ENCODE data around the gene SH3BGRL2. TPM values are rescaled to one million over a fixed set of nuclear protein-coding genes. Genes with fewer than 3 reads are reported as not detected.

The SH3BGRL2 gene
- total and polyA plus RNA-seq, 2 experiments from 2014 or later = 8.4 to 24.5 TPM

GRCh38 chr6:79712144-79712543 is 81.0 kb downstream of the SH3BGRL2 start:
- H3K9me3 Mint-ChIP-seq = no peaks in the 10 kb centered on the region
- Histone ChIP-seq H2AFZ (no peak overlapping the region), H3K4me3 (no peak overlapping the region), H3K79me2 (replicated peaks; ENCODE audit: insufficient read depth) (no peaks in the 10 kb centered on the region), H3F3A (replicated peaks; ENCODE audit: low read depth) (no peaks in the 10 kb centered on the region), H3K4me1 (ENCODE audit: insufficient read depth) (peaks cover 11% of the 10 kb centered on the region; the same call in 1 of the 2 replicates), H3K9me2 (ENCODE audit: insufficient read depth) (no peaks in the 10 kb centered on the region; the same call in 1 of the 2 replicates), H3K36me3 (ENCODE audit: insufficient read depth) (no peaks in the 10 kb centered on the region), H3K27ac (ENCODE audit: low read depth) (no peak overlapping the region), H4K20me1 (replicated peaks; ENCODE audit: insufficient read depth) (no peaks in the 10 kb centered on the region), H3K27me3 (ENCODE audit: insufficient read depth) (no peaks in the 10 kb centered on the region), H3K4me2 (no peak overlapping the region)
- H3K4me1 Mint-ChIP-seq = peaks cover 26% of the 10 kb centered on the region
- no peak overlapping the region for H3K27ac Mint-ChIP-seq
- no peak for TF ChIP-seq EZH2phosphoT487 (IDR thresholded peaks at IDR 0.05; ENCODE audit: unreplicated experiment)
- no peak for TF ChIP-seq ZNF114 (CRISPR knock-in tag; IDR thresholded peaks at IDR 0.05)
- TF ChIP-seq STAT1 (IDR thresholded peaks at IDR 0.05; ENCODE audit: unreplicated experiment) = no peak
- no peak for TF ChIP-seq CTCF (conservative IDR thresholded peaks at IDR 0.05; ENCODE audit: low read depth in 2 of 2)
- no peak for TF ChIP-seq ZNF462 (CRISPR knock-in tag; IDR thresholded peaks at IDR 0.05)
- no peak for TF ChIP-seq CREB1 (CRISPR knock-in tag; IDR thresholded peaks at IDR 0.05; ENCODE audit: low read depth)
- ATAC-seq (no peak), DNase-seq (ENCODE audit: low spot score) (no peak)
- no peak overlapping the region for H3K4me3 Mint-ChIP-seq
- no peaks in the 10 kb centered on the region for H3K36me3 Mint-ChIP-seq (ENCODE audit: low read depth)
- peaks cover 3% of the 10 kb centered on the region for H3K27me3 Mint-ChIP-seq (ENCODE audit: insufficient read depth, low read depth, poor library complexity)
